HEK293T (cell line): Measurements from ENCODE around the gene SIGLEC10.

Experiments
- BHLHE40 ChIP-seq: fragments of 450-650 bp; IDR thresholded peaks from 2 replicates; pipeline ENCODE4 v1.6.1; 2016; ENCODE audit warnings: mild to moderate bottlenecking, moderate library complexity, borderline replicate concordance
- ELF4 ChIP-seq: fragments of 450-650 bp; IDR thresholded peaks from 2 replicates; pipeline ENCODE4 v1.6.1; 2017; ENCODE audit warnings: antibody characterized with exemption
- FOXK2 ChIP-seq: fragments of 450-650 bp; IDR thresholded peaks from 2 replicates; pipeline ENCODE4 v1.6.1; 2016; ENCODE audit warnings: mild to moderate bottlenecking
- FOXM1 ChIP-seq: fragments of 450-650 bp; IDR thresholded peaks from 2 replicates; pipeline ENCODE4 v1.6.1; 2017; ENCODE audit warnings: mild to moderate bottlenecking, borderline replicate concordance
- HDGF ChIP-seq: fragments of 450-650 bp; IDR thresholded peaks from 2 replicates; pipeline ENCODE4 v1.6.1; 2017; ENCODE audit warnings: antibody characterized with exemption, borderline replicate concordance
- L3MBTL2 ChIP-seq: fragments of 450-650 bp; conservative IDR thresholded peaks from 2 replicates; pipeline ENCODE4 v1.6.1; 2016; ENCODE audit warnings: mild to moderate bottlenecking
- LEF1 ChIP-seq: fragments of 450-650 bp; IDR thresholded peaks from 2 replicates; pipeline ENCODE4 v1.6.1; 2017; ENCODE audit warnings: mild to moderate bottlenecking, borderline replicate concordance
- SP1 ChIP-seq: fragments of 450-650 bp; IDR thresholded peaks from 2 replicates; pipeline ENCODE4 v1.6.1; 2017
- SUZ12 ChIP-seq: fragments of 450-650 bp; IDR thresholded peaks from 2 replicates; pipeline ENCODE4 v1.6.1; 2016; ENCODE audit warnings: mild to moderate bottlenecking
- TARDBP ChIP-seq: fragments of 450-650 bp; IDR thresholded peaks from 2 replicates; pipeline ENCODE4 v1.6.1; 2016
- ZNF384 ChIP-seq: fragments of 450-650 bp; IDR thresholded peaks from 2 replicates; pipeline ENCODE4 v1.6.1; 2016
- TF ChIP-seq, protein P1 (sequence below): fragments of 450-650 bp; IDR thresholded peaks from 2 replicates; pipeline ENCODE4 v1.6.1; 2016

- TF ChIP-seq ZNF384 (no peak), SUZ12 (no peak), SP1 (no peak), HDGF (no peak), LEF1 (no peak), BHLHE40 (no peak), L3MBTL2 (no peak), TARDBP (no peak), ELF4 (no peak), FOXM1 (no peak), FOXK2 (no peak)
- TF ChIP-seq, protein P1, sequence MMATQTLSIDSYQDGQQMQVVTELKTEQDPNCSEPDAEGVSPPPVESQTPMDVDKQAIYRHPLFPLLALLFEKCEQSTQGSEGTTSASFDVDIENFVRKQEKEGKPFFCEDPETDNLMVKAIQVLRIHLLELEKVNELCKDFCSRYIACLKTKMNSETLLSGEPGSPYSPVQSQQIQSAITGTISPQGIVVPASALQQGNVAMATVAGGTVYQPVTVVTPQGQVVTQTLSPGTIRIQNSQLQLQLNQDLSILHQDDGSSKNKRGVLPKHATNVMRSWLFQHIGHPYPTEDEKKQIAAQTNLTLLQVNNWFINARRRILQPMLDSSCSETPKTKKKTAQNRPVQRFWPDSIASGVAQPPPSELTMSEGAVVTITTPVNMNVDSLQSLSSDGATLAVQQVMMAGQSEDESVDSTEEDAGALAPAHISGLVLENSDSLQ, result no peak
These were observed 28.3 kb downstream of the SIGLEC10 start for GRCh38 chr19:51389143-51389542.
